Measurements from ENCODE around the gene GPR68.

GPR68 gene

GRCh38 chr14:91223028-91223783 is 21.3 kb downstream of the GPR68 start:
- TF ChIP-seq POLR2AphosphoS5 (IDR thresholded peaks at IDR 0.05; ENCODE audit: borderline replicate concordance, low read depth, low read length) (no peak), FOXP2 (optimal IDR thresholded peaks at IDR 0.05; ENCODE audit: control extremely low read depth, extremely low read length, insufficient read depth) (no peak), EZH2 (IDR thresholded peaks at IDR 0.05) (no peak)
- no peak for DNase-seq (ENCODE audit: low read depth, low spot score)
- no peak overlapping the region for H3K9ac ChIP-seq (ENCODE audit: insufficient read length)
- no peak overlapping the region for H3K27ac ChIP-seq
- H3K4me3 ChIP-seq = no peak overlapping the region
- no peaks in the 10 kb centered on the region for H3K9me3 ChIP-seq (ENCODE audit: low read depth, low read length)
- H3K36me3 ChIP-seq (ENCODE audit: insufficient read depth, low read length) = no peaks in the 10 kb centered on the region

GRCh38 chr14:91221270-91221669 is 23.2 kb downstream of the GPR68 start:
- Histone ChIP-seq H3K27ac (no peak overlapping the region), H3K9ac (ENCODE audit: insufficient read length) (no peak overlapping the region), H3K9me3 (ENCODE audit: low read depth, low read length) (no peaks in the 10 kb centered on the region), H3K4me3 (no peak overlapping the region), H3K36me3 (ENCODE audit: insufficient read depth, low read length) (no peaks in the 10 kb centered on the region)
- TF ChIP-seq POLR2AphosphoS5 (IDR thresholded peaks at IDR 0.05; ENCODE audit: borderline replicate concordance, low read depth, low read length) (no peak), FOXP2 (optimal IDR thresholded peaks at IDR 0.05; ENCODE audit: control extremely low read depth, extremely low read length, insufficient read depth) (no peak), EZH2 (IDR thresholded peaks at IDR 0.05) (no peak)
- DNase-seq (ENCODE audit: low read depth, low spot score) = no peak

- Histone ChIP-seq H3K27ac (no peak overlapping the region), H3K9ac (ENCODE audit: insufficient read length) (no peak overlapping the region), H3K36me3 (ENCODE audit: insufficient read depth, low read length) (no peaks in the 10 kb centered on the region), H3K4me3 (no peak overlapping the region), H3K9me3 (ENCODE audit: low read depth, low read length) (no peaks in the 10 kb centered on the region)
- TF ChIP-seq FOXP2 (optimal IDR thresholded peaks at IDR 0.05; ENCODE audit: control extremely low read depth, extremely low read length, insufficient read depth) (no peak), POLR2AphosphoS5 (IDR thresholded peaks at IDR 0.05; ENCODE audit: borderline replicate concordance, low read depth, low read length) (no peak), EZH2 (IDR thresholded peaks at IDR 0.05) (no peak)
- DNase-seq (ENCODE audit: low read depth, low spot score) = no peak
Measured at GRCh38 chr14:91220581-91221000, 23.9 kb downstream of the GPR68 start.

GRCh38 chr14:91219517-91220389 is 24.8 kb downstream of the GPR68 start:
- Histone ChIP-seq H3K36me3 (ENCODE audit: insufficient read depth, low read length) (no peaks in the 10 kb centered on the region), H3K9ac (ENCODE audit: insufficient read length) (no peak overlapping the region), H3K4me3 (no peak overlapping the region), H3K9me3 (ENCODE audit: low read depth, low read length) (no peaks in the 10 kb centered on the region), H3K27ac (no peak overlapping the region)
- TF ChIP-seq FOXP2 (optimal IDR thresholded peaks at IDR 0.05; ENCODE audit: control extremely low read depth, extremely low read length, insufficient read depth) (no peak), POLR2AphosphoS5 (IDR thresholded peaks at IDR 0.05; ENCODE audit: borderline replicate concordance, low read depth, low read length) (no peak), EZH2 (IDR thresholded peaks at IDR 0.05) (no peak)
- no peak for DNase-seq (ENCODE audit: low read depth, low spot score)

- DNase-seq (ENCODE audit: low read depth, low spot score) = no peak
- Histone ChIP-seq H3K9me3 (ENCODE audit: low read depth, low read length) (no peaks in the 10 kb centered on the region), H3K36me3 (ENCODE audit: insufficient read depth, low read length) (no peaks in the 10 kb centered on the region), H3K27ac (no peak overlapping the region), H3K4me3 (no peak overlapping the region), H3K9ac (ENCODE audit: insufficient read length) (no peak overlapping the region)
- no peak for TF ChIP-seq EZH2 (IDR thresholded peaks at IDR 0.05)
Measured at GRCh38 chr14:91218014-91218413, 26.5 kb downstream of the GPR68 start.

GRCh38 chr14:91216731-91217226 is 27.7 kb downstream of the GPR68 start:
- Histone ChIP-seq H3K27ac (no peak overlapping the region), H3K4me3 (no peak overlapping the region), H3K9ac (ENCODE audit: insufficient read length) (no peak overlapping the region), H3K36me3 (ENCODE audit: insufficient read depth, low read length) (no peaks in the 10 kb centered on the region), H3K9me3 (ENCODE audit: low read depth, low read length) (no peaks in the 10 kb centered on the region)
- no peak for DNase-seq (ENCODE audit: low read depth, low spot score)
- TF ChIP-seq POLR2AphosphoS5 (IDR thresholded peaks at IDR 0.05; ENCODE audit: borderline replicate concordance, low read depth, low read length) (no peak), EZH2 (IDR thresholded peaks at IDR 0.05) (no peak), FOXP2 (optimal IDR thresholded peaks at IDR 0.05; ENCODE audit: control extremely low read depth, extremely low read length, insufficient read depth) (no peak)

- H3K4me3 ChIP-seq = no peak overlapping the region
- no peak overlapping the region for H3K9ac ChIP-seq (ENCODE audit: insufficient read length)
- no peak for DNase-seq (ENCODE audit: low read depth, low spot score)
- no peak for TF ChIP-seq FOXP2 (optimal IDR thresholded peaks at IDR 0.05; ENCODE audit: control extremely low read depth, extremely low read length, insufficient read depth)
- TF ChIP-seq POLR2AphosphoS5 (IDR thresholded peaks at IDR 0.05; ENCODE audit: borderline replicate concordance, low read depth, low read length) = no peak
- TF ChIP-seq EZH2 (IDR thresholded peaks at IDR 0.05) = no peak
- H3K9me3 ChIP-seq (ENCODE audit: low read depth, low read length) = no peaks in the 10 kb centered on the region
- H3K27ac ChIP-seq = no peak overlapping the region
- no peaks in the 10 kb centered on the region for H3K36me3 ChIP-seq (ENCODE audit: insufficient read depth, low read length)
Measured at GRCh38 chr14:91215381-91215780, 29.1 kb downstream of the GPR68 start.

- Histone ChIP-seq H3K9ac (ENCODE audit: insufficient read length) (no peak overlapping the region), H3K9me3 (ENCODE audit: low read depth, low read length) (no peaks in the 10 kb centered on the region), H3K4me3 (no peak overlapping the region), H3K36me3 (ENCODE audit: insufficient read depth, low read length) (no peaks in the 10 kb centered on the region), H3K27ac (no peak overlapping the region)
- TF ChIP-seq POLR2AphosphoS5 (IDR thresholded peaks at IDR 0.05; ENCODE audit: borderline replicate concordance, low read depth, low read length) (no peak), EZH2 (IDR thresholded peaks at IDR 0.05) (no peak), FOXP2 (optimal IDR thresholded peaks at IDR 0.05; ENCODE audit: control extremely low read depth, extremely low read length, insufficient read depth) (no peak)
- no peak for DNase-seq (ENCODE audit: low read depth, low spot score)
Measured at GRCh38 chr14:91214306-91214705, 30.2 kb downstream of the GPR68 start.
